HL-60 (cell line): ENCODE measurements around the gene DENND5A.

ENCODE experiments used
- GABPA ChIP-seq: IDR thresholded peaks from 2 replicates; pipeline ENCODE4 v1.6.1; 2012; ENCODE audit warnings: low read depth
- POLR2AphosphoS5 ChIP-seq: IDR thresholded peaks from 2 replicates; pipeline ENCODE4 v1.6.1; 2012; ENCODE audit warnings: low read depth
- TF ChIP-seq, protein P1 (sequence below): IDR thresholded peaks from one replicate; pipeline ENCODE4 v1.5.1; 2011; ENCODE audit warnings: low read length, control low read depth, inconsistent platforms; ENCODE audit not compliant: insufficient read depth
- TF ChIP-seq, protein P2 (sequence below): IDR thresholded peaks from 2 replicates; pipeline ENCODE4 v1.6.1; 2012; ENCODE audit warnings: low read depth; ENCODE audit not compliant: insufficient replicate concordance

DNA sequence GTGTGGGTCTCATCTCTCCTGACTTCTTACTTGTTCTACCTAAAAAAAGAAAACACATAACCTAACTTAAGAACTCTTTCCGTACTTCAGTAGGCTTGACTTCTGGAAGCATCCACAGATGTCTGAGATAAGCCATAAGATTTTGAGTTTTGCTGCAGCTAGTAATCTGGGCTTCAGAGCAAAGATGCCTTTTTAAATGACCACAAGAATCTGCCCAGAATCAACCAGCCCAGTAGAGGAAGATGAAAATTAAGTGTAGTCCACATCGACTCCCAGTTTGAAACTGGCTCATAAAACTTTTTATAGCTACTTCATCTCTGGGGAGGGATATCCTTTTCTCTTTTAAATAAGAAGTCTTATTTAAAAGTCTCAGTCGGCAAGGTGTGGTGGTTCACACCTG lies 10.7 kb downstream of the DENND5A start:
- TF ChIP-seq, protein P1, sequence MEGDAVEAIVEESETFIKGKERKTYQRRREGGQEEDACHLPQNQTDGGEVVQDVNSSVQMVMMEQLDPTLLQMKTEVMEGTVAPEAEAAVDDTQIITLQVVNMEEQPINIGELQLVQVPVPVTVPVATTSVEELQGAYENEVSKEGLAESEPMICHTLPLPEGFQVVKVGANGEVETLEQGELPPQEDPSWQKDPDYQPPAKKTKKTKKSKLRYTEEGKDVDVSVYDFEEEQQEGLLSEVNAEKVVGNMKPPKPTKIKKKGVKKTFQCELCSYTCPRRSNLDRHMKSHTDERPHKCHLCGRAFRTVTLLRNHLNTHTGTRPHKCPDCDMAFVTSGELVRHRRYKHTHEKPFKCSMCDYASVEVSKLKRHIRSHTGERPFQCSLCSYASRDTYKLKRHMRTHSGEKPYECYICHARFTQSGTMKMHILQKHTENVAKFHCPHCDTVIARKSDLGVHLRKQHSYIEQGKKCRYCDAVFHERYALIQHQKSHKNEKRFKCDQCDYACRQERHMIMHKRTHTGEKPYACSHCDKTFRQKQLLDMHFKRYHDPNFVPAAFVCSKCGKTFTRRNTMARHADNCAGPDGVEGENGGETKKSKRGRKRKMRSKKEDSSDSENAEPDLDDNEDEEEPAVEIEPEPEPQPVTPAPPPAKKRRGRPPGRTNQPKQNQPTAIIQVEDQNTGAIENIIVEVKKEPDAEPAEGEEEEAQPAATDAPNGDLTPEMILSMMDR, result no peak
- TF ChIP-seq, protein P2, sequence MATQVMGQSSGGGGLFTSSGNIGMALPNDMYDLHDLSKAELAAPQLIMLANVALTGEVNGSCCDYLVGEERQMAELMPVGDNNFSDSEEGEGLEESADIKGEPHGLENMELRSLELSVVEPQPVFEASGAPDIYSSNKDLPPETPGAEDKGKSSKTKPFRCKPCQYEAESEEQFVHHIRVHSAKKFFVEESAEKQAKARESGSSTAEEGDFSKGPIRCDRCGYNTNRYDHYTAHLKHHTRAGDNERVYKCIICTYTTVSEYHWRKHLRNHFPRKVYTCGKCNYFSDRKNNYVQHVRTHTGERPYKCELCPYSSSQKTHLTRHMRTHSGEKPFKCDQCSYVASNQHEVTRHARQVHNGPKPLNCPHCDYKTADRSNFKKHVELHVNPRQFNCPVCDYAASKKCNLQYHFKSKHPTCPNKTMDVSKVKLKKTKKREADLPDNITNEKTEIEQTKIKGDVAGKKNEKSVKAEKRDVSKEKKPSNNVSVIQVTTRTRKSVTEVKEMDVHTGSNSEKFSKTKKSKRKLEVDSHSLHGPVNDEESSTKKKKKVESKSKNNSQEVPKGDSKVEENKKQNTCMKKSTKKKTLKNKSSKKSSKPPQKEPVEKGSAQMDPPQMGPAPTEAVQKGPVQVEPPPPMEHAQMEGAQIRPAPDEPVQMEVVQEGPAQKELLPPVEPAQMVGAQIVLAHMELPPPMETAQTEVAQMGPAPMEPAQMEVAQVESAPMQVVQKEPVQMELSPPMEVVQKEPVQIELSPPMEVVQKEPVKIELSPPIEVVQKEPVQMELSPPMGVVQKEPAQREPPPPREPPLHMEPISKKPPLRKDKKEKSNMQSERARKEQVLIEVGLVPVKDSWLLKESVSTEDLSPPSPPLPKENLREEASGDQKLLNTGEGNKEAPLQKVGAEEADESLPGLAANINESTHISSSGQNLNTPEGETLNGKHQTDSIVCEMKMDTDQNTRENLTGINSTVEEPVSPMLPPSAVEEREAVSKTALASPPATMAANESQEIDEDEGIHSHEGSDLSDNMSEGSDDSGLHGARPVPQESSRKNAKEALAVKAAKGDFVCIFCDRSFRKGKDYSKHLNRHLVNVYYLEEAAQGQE, result no peak
- TF ChIP-seq POLR2AphosphoS5 (no peak), GABPA (no peak)
